Calu3 (cell line): ENCODE results near the gene NCKAP1. TPM values are rescaled to one million over a fixed set of nuclear protein-coding genes. Genes with fewer than 3 reads are reported as not detected.

Source experiments
- BruUV-seq: library from RNA; stranded (reverse); fragments of 400-500 nt; replicated peaks from 2 replicates; lab custom pipeline; 2021; lab: Mats Ljungman, UMichigan
- CTCF ChIA-PET: fragments of 300-600 bp; sonication (Branson Sonifier 250); formaldehyde crosslinking; loops from one replicate; lab custom pipeline; 2022; ENCODE audit warnings: antibody characterized with exemption; lab: Charles Lee
- DNase-seq: peaks from one replicate; pipeline ENCODE4 v3.0.0; 2022
- H3K27ac Mint-ChIP-seq: one replicate; pipeline ENCODE4 v1.8.0; 2022; ENCODE audit warnings: mixed read lengths; ENCODE audit not compliant: unreplicated experiment
- H3K27me3 Mint-ChIP-seq: one replicate; pipeline ENCODE4 v1.8.0; 2022; ENCODE audit warnings: mixed read lengths; ENCODE audit not compliant: unreplicated experiment
- H3K36me3 Mint-ChIP-seq: one replicate; pipeline ENCODE4 v1.8.0; 2022; ENCODE audit warnings: mild to moderate bottlenecking, moderate library complexity, mixed read lengths; ENCODE audit not compliant: insufficient read depth, unreplicated experiment
- H3K4me1 Mint-ChIP-seq: one replicate; pipeline ENCODE4 v1.8.0; 2022; ENCODE audit warnings: mild to moderate bottlenecking, low read depth, mixed read lengths; ENCODE audit not compliant: unreplicated experiment
- H3K4me3 Mint-ChIP-seq: one replicate; pipeline ENCODE4 v1.8.0; 2022; ENCODE audit warnings: mild to moderate bottlenecking, low read depth, moderate library complexity, mixed read lengths; ENCODE audit not compliant: unreplicated experiment
- H3K9me3 Mint-ChIP-seq: one replicate; pipeline ENCODE4 v1.8.0; 2022; ENCODE audit warnings: low read depth, mixed read lengths; ENCODE audit not compliant: unreplicated experiment
- CTCF ChIP-seq: fragments of 200-600 bp; IDR thresholded peaks from one replicate; pipeline ENCODE4 v1.8.0; 2022; ENCODE audit warnings: antibody characterized with exemption; ENCODE audit not compliant: unreplicated experiment
- intact Hi-C: fragments of 100-400 bp; cut with micrococcal nuclease; formaldehyde crosslinking; loops from one replicate; pipeline ENCODE4 v1.10.0; 2022; ENCODE audit not compliant: unreplicated experiment
- total RNA-seq: library from RNA; stranded (reverse); gene quantifications from 2 replicates; pipeline ENCODE4 v1.2.3, GENCODE V29; 2022

NCKAP1 gene
- total RNA-seq, 1 experiment from 2014 or later = 157 TPM

- Mint-ChIP-seq H3K36me3 (peaks cover 37% of the 10 kb centered on the region), H3K9me3 (no peaks in the 10 kb centered on the region), H3K4me3 (peak overlapping the region; percentile 94), H3K27me3 (no peaks in the 10 kb centered on the region), H3K27ac (peak overlapping the region; percentile 97), H3K4me1 (peaks cover 63% of the 10 kb centered on the region)
- intact Hi-C loops = loop anchor here (5.0 kb wide), 1 partner anchor 92 kb away; no protein-coding TSS in a partner anchor
- CTCF ChIA-PET = no interaction called here
- BruUV-seq = no TSS peak
- TF ChIP-seq CTCF = no peak
- DNase-seq = no peak
These were observed 2.8 kb downstream of the NCKAP1 start for GRCh38 chr2:183035298-183035953.

DNA sequence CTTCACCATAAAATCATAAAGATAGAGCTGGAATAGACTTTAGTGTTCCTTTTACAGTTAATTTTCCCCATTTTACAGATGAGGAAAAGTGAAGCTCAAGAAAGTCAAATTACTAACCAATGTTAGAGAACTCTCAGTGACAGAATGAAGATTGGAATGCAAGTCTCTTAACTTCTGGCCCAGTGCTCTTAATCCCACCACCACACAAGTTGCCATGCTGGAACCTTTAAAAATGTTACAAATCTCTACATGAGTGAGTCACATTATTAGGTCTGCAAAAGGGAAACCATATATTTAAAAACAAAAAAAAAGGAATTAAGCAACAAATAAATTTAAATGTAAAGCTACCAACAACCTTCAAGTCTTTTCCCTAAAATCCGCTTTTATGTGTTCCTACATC is 3.5 kb downstream of the NCKAP1 start:
- Mint-ChIP-seq H3K27me3 (no peaks in the 10 kb centered on the region), H3K36me3 (peaks cover 37% of the 10 kb centered on the region), H3K4me1 (peaks cover 69% of the 10 kb centered on the region), H3K4me3 (peak overlapping the region; percentile 94), H3K9me3 (no peaks in the 10 kb centered on the region), H3K27ac (peak overlapping the region; percentile 97)
- no TSS peak for BruUV-seq
- DNase-seq = no peak
- intact Hi-C loops = loop anchor here (5.0 kb wide), 1 partner anchor 92 kb away; no protein-coding TSS in a partner anchor
- CTCF ChIA-PET = interaction anchor here (0.6 kb wide), 1 partner anchor 63 kb away, joined by 4 read pairs; no protein-coding TSS in a partner anchor
- no peak for TF ChIP-seq CTCF

DNA sequence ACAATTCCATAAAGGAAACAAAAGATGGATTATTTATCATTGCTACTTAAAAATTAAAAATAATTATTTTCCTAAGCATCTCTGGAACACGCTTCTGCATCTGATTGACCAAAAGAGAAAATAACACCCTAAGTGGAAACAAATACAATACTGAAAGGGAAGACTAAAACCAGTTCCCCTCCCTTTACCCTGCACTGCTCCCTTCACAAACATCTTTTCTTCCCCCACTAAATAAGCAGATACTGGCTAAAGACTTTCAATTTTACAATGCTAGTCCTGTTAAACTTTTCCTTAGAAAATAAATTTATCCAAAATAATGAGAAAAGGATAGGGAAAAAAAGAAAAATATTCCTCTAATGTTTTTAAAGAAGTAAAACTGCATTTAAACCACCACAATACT is 4.3 kb downstream of the NCKAP1 start:
- Mint-ChIP-seq H3K4me3 (no peak overlapping the region), H3K9me3 (no peaks in the 10 kb centered on the region), H3K4me1 (peaks cover 69% of the 10 kb centered on the region), H3K27ac (no peak overlapping the region), H3K36me3 (peaks cover 35% of the 10 kb centered on the region), H3K27me3 (no peaks in the 10 kb centered on the region)
- no TSS peak for BruUV-seq
- no peak for DNase-seq
- no peak for TF ChIP-seq CTCF
- intact Hi-C loops = no loop called here
- CTCF ChIA-PET = no interaction called here

GRCh38 chr2:183031911-183032794 is 6.1 kb downstream of the NCKAP1 start:
- BruUV-seq = no TSS peak
- Mint-ChIP-seq H3K9me3 (no peaks in the 10 kb centered on the region), H3K27me3 (no peaks in the 10 kb centered on the region), H3K27ac (peak overlapping the region; percentile 43), H3K36me3 (peaks cover 17% of the 10 kb centered on the region), H3K4me1 (peaks cover 66% of the 10 kb centered on the region), H3K4me3 (no peak overlapping the region)
- intact Hi-C loops = no loop called here
- no peak for DNase-seq
- CTCF ChIA-PET = interaction anchor here (0.8 kb wide), 1 partner anchor 37 kb away, joined by 3 read pairs; no protein-coding TSS in a partner anchor
- TF ChIP-seq CTCF = no peak
